H9 (cell line): ENCODE measurements around the gene ASS1. TPM values are rescaled to one million over a fixed set of nuclear protein-coding genes. Genes with fewer than 3 reads are reported as not detected.

ENCODE experiments used
- DNase-seq: peaks from one replicate; pipeline ENCODE4 v3.0.0-alpha.2; 2017
- H2AFZ ChIP-seq: one replicate; pipeline ENCODE4 v1.6.1; 2013; ENCODE audit warnings: mild to moderate bottlenecking, low read length, control low read depth, moderate library complexity
- H2AK5ac ChIP-seq: 2 replicates; pipeline ENCODE4 v1.6.1; 2013; ENCODE audit warnings: low read length, control low read depth, mixed read lengths; ENCODE audit not compliant: insufficient read length
- H2BK120ac ChIP-seq: one replicate; pipeline ENCODE4 v1.6.1; 2013; ENCODE audit warnings: low read depth, mild to moderate bottlenecking, low read length, control low read depth, inconsistent platforms; ENCODE audit not compliant: poor library complexity, severe bottlenecking
- H2BK12ac ChIP-seq: 2 replicates; pipeline ENCODE4 v1.6.1; 2013; ENCODE audit warnings: low read length, control low read depth, mixed read lengths, low read depth; ENCODE audit not compliant: insufficient read length
- H2BK15ac ChIP-seq: 2 replicates; pipeline ENCODE4 v1.6.1; 2013; ENCODE audit warnings: low read depth, low read length, control low read depth
- H2BK20ac ChIP-seq: one replicate; pipeline ENCODE4 v1.6.1; 2013; ENCODE audit warnings: low read depth, mild to moderate bottlenecking, low read length, control low read depth, inconsistent platforms; ENCODE audit not compliant: poor library complexity, severe bottlenecking
- H2BK5ac ChIP-seq: 2 replicates; pipeline ENCODE4 v1.6.1; 2013; ENCODE audit warnings: low read length, control low read depth, mixed read lengths; ENCODE audit not compliant: insufficient read length
- H3K14ac ChIP-seq: 2 replicates; pipeline ENCODE4 v1.6.1; 2013; ENCODE audit warnings: low read length, control low read depth; ENCODE audit not compliant: insufficient read depth
- H3K18ac ChIP-seq: 2 replicates; pipeline ENCODE4 v1.6.1; 2013; ENCODE audit warnings: low read depth, mild to moderate bottlenecking, mixed read lengths, low read length, control low read depth; ENCODE audit not compliant: insufficient read length
- H3K23ac ChIP-seq: 2 replicates; pipeline ENCODE4 v1.6.1; 2013; ENCODE audit warnings: low read length, control low read depth, mixed read lengths, low read depth; ENCODE audit not compliant: insufficient read length
- H3K23me2 ChIP-seq: 2 replicates; pipeline ENCODE4 v1.6.1; 2013; ENCODE audit warnings: low read depth, mild to moderate bottlenecking, mixed read lengths, low read length, control low read depth; ENCODE audit not compliant: insufficient read length, poor library complexity, severe bottlenecking
- H3K27ac ChIP-seq: 2 replicates; pipeline ENCODE4 v1.5.1; 2013; ENCODE audit warnings: low read length, control low read depth, mixed read lengths, low read depth; ENCODE audit not compliant: insufficient read length
- H3K27me3 ChIP-seq: 2 replicates; pipeline ENCODE4 v1.6.1; 2013; ENCODE audit warnings: low read length, control low read depth, inconsistent platforms; ENCODE audit not compliant: insufficient read depth
- H3K4ac ChIP-seq: 2 replicates; pipeline ENCODE4 v1.6.1; 2013; ENCODE audit warnings: low read depth, mild to moderate bottlenecking, control low read depth, inconsistent platforms, low read length, moderate library complexity
- H3K4me1 ChIP-seq: 2 replicates; pipeline ENCODE4 v1.6.1; 2013; ENCODE audit warnings: low read length, control low read depth, inconsistent platforms; ENCODE audit not compliant: insufficient read depth
- H3K4me2 ChIP-seq: 2 replicates; pipeline ENCODE4 v1.6.1; 2013; ENCODE audit warnings: low read length, control low read depth, mixed read lengths; ENCODE audit not compliant: insufficient read length, insufficient read depth
- H3K56ac ChIP-seq: 2 replicates; pipeline ENCODE4 v1.6.1; 2013; ENCODE audit warnings: low read depth, mild to moderate bottlenecking, mixed read lengths, low read length, control low read depth; ENCODE audit not compliant: insufficient read length
- H3K79me1 ChIP-seq: 2 replicates; pipeline ENCODE4 v1.6.1; 2013; ENCODE audit warnings: low read depth, mild to moderate bottlenecking, moderate library complexity, low read length, control low read depth, inconsistent platforms; ENCODE audit not compliant: insufficient read depth, poor library complexity, severe bottlenecking
- H3K79me2 ChIP-seq: 2 replicates; pipeline ENCODE4 v1.6.1; 2013; ENCODE audit warnings: low read length, control low read depth, inconsistent platforms; ENCODE audit not compliant: insufficient read depth
- H3K9ac ChIP-seq: 2 replicates; pipeline ENCODE4 v1.6.1; 2013; ENCODE audit warnings: low read length, control low read depth, mixed read lengths; ENCODE audit not compliant: insufficient read length; ENCODE audit errors: extremely low read depth
- H3K9me3 ChIP-seq: one replicate; pipeline ENCODE4 v1.6.1; 2013; ENCODE audit warnings: low read depth, low read length, inconsistent platforms; ENCODE audit not compliant: control insufficient read depth
- H3T11ph ChIP-seq: one replicate; pipeline ENCODE4 v1.6.1; 2013; ENCODE audit warnings: mild to moderate bottlenecking, low read length, control low read depth, inconsistent platforms
- H4K20me1 ChIP-seq: one replicate; pipeline ENCODE4 v1.6.1; 2013; ENCODE audit not compliant: control insufficient read depth, insufficient read length, insufficient read depth
- H4K5ac ChIP-seq: 2 replicates; pipeline ENCODE4 v1.6.1; 2013; ENCODE audit warnings: low read depth, mild to moderate bottlenecking, mixed read lengths, low read length, control low read depth; ENCODE audit not compliant: insufficient read length
- H4K8ac ChIP-seq: replicated peaks from 2 replicates; pipeline ENCODE4 v1.6.1; 2013; ENCODE audit warnings: low read length, control low read depth, mixed read lengths, low read depth; ENCODE audit not compliant: insufficient read length
- H4K91ac ChIP-seq: 2 replicates; pipeline ENCODE4 v1.6.1; 2013; ENCODE audit warnings: low read depth, mild to moderate bottlenecking, moderate library complexity, mixed read lengths, low read length, control low read depth; ENCODE audit not compliant: insufficient read length
- H3K27ac Mint-ChIP-seq, 3 experiments: 2 replicates in 2 of 3; 3 replicates in 1 of 3; pipeline ENCODE4 v1.8.0; 2020 to 2021; ENCODE audit warnings: mixed read lengths in 3 of 3, mild to moderate bottlenecking in 1 of 3, moderate library complexity in 1 of 3
- H3K27me3 Mint-ChIP-seq: 2 replicates; pipeline ENCODE4 v1.8.0; 2021; ENCODE audit warnings: low read depth, mild to moderate bottlenecking, moderate library complexity, mixed read lengths
- H3K36me3 Mint-ChIP-seq, 3 experiments: 2 replicates in 2 of 3; 3 replicates in 1 of 3; pipeline ENCODE4 v1.8.0; 2020 to 2021; ENCODE audit warnings: low read depth in 3 of 3, mixed read lengths in 3 of 3; ENCODE audit not compliant: insufficient read depth in 1 of 3
- H3K4me1 Mint-ChIP-seq, 2 experiments: 2 replicates each; pipeline ENCODE4 v1.8.0; 2020; ENCODE audit warnings: mixed read lengths in 2 of 2
- H3K4me3 Mint-ChIP-seq, 2 experiments: 2 replicates in 1 of 2; 3 replicates in 1 of 2; pipeline ENCODE4 v1.8.0; 2020 to 2021; ENCODE audit warnings: mild to moderate bottlenecking in 2 of 2, mixed read lengths in 2 of 2, moderate library complexity in 1 of 2
- H3K9me3 Mint-ChIP-seq, 2 experiments: 2 replicates in 1 of 2; 3 replicates in 1 of 2; pipeline ENCODE4 v1.8.0; 2020; ENCODE audit warnings: mild to moderate bottlenecking in 2 of 2, mixed read lengths in 2 of 2, moderate library complexity in 1 of 2
- WGBS: extraction: QIAGEN DNeasy Blood & Tissue Kit; methylation state at CpG from one replicate; pipeline ENCODE4 v1.1.7; 2013; ENCODE audit warnings: missing lambda C conversion rate, low lambda C conversion rate, mixed read lengths; ENCODE audit not compliant: insufficient read length; ENCODE audit errors: extremely low coverage; 5-methylcytosine and 5-hydroxymethylcytosine counted together
- total RNA-seq: library from RNA; stranded (reverse); gene quantifications from 2 replicates; pipeline ENCODE4 v1.2.1, GENCODE V29; 2021
- TF ChIP-seq, protein P1 (sequence below): fragments of 200-600 bp; sonication (generic); conservative IDR thresholded peaks from 3 replicates; pipeline ENCODE4 v1.8.0; 2021; ENCODE audit warnings: antibody characterized with exemption, mild to moderate bottlenecking

The ASS1 gene
- total RNA-seq, 1 experiment from 2014 or later, result 118 TPM

DNA sequence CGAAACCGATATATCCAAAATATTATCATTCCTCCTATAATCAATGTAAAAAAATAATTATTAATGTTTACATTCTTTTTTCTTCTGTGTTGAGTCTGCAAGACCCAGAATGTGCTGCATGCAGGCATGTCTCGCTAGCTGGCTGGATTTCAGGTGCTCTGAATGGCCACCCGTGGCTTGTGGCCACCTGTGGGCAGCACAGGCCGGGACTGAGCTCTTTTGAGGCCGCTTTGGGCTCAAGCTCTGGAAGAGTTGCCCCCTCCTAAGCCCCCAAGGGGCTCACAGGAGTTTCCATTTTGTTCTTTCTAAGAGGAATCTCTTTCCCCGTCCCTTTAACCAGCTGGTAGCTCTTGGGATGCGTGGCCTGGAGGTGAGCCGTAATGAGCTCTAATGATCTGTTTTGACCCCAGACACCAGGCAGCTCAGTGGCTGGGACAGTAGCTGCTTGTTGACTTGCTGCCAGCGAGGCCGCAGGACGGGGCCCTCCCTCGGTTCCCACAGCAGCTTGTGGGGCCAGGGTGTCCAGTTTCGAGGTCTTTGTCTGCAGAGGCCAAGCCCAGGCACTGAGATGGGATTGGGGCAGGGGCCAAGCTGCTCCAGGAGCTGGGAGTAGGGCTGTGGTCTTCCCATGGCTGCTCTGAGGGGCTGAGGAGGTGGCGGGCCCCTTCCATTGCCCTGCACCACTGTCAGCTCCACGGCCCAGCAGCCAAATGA is 20.8 kb downstream of the ASS1 start:
- no peak overlapping the region for H2BK15ac ChIP-seq
- Mint-ChIP-seq H3K36me3 (peaks cover 1 to 17% (median 12%) of the 10 kb centered on the region in 3 experiments; a peak in 5 of 7 replicates), H3K9me3 (no peaks in the 10 kb centered on the region), H3K27me3 (no peaks in the 10 kb centered on the region), H3K4me1 (peaks cover 4 to 27% of the 10 kb centered on the region in 2 experiments; a peak in 3 of 4 replicates), H3K4me3 (no peak overlapping the region), H3K27ac (no peak overlapping the region; a peak in 1 of 7 replicates)
- H3K9me3 ChIP-seq, result no peaks in the 10 kb centered on the region
- no peak overlapping the region for H3T11ph ChIP-seq
- no peak overlapping the region for H3K56ac ChIP-seq
- H2AK5ac ChIP-seq, result no peak overlapping the region
- H3K14ac ChIP-seq, result no peak overlapping the region
- peaks cover 4% of the 10 kb centered on the region for H4K20me1 ChIP-seq
- H4K91ac ChIP-seq, result no peak overlapping the region
- H2BK5ac ChIP-seq, result no peak overlapping the region
- H2BK120ac ChIP-seq, result no peak overlapping the region
- WGBS, result no CpG with 5 or more reads among the region's 16 CpGs
- no peak overlapping the region for H3K9ac ChIP-seq
- no peak overlapping the region for H2BK12ac ChIP-seq
- H2AFZ ChIP-seq, result no peak overlapping the region
- DNase-seq, result peak; percentile 51
- TF ChIP-seq, protein P1, sequence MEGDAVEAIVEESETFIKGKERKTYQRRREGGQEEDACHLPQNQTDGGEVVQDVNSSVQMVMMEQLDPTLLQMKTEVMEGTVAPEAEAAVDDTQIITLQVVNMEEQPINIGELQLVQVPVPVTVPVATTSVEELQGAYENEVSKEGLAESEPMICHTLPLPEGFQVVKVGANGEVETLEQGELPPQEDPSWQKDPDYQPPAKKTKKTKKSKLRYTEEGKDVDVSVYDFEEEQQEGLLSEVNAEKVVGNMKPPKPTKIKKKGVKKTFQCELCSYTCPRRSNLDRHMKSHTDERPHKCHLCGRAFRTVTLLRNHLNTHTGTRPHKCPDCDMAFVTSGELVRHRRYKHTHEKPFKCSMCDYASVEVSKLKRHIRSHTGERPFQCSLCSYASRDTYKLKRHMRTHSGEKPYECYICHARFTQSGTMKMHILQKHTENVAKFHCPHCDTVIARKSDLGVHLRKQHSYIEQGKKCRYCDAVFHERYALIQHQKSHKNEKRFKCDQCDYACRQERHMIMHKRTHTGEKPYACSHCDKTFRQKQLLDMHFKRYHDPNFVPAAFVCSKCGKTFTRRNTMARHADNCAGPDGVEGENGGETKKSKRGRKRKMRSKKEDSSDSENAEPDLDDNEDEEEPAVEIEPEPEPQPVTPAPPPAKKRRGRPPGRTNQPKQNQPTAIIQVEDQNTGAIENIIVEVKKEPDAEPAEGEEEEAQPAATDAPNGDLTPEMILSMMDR, result no peak
- H3K79me1 ChIP-seq, result no peaks in the 10 kb centered on the region
- no peak overlapping the region for H3K18ac ChIP-seq
- no peak overlapping the region for H4K8ac ChIP-seq
- no peak overlapping the region for H3K27ac ChIP-seq
- H3K4me1 ChIP-seq, result no peaks in the 10 kb centered on the region
- H2BK20ac ChIP-seq, result no peak overlapping the region
- H3K27me3 ChIP-seq, result no peaks in the 10 kb centered on the region
- no peaks in the 10 kb centered on the region for H3K23me2 ChIP-seq
- no peak overlapping the region for H4K5ac ChIP-seq
- H3K23ac ChIP-seq, result no peak overlapping the region
- no peak overlapping the region for H3K4ac ChIP-seq
- no peaks in the 10 kb centered on the region for H3K79me2 ChIP-seq
- H3K4me2 ChIP-seq, result no peak overlapping the region
